Measurements from ENCODE around the gene AADACL4. TPM values are rescaled to one million over a fixed set of nuclear protein-coding genes. Genes with fewer than 3 reads are reported as not detected.
A peak's percentile ranks its signal among the peaks of the same experiment; 100 is the strongest.

Gene AADACL4
- total and polyA plus RNA-seq, 2 experiments from 2014 or later = 0.20 TPM; not detected in 1

DNA sequence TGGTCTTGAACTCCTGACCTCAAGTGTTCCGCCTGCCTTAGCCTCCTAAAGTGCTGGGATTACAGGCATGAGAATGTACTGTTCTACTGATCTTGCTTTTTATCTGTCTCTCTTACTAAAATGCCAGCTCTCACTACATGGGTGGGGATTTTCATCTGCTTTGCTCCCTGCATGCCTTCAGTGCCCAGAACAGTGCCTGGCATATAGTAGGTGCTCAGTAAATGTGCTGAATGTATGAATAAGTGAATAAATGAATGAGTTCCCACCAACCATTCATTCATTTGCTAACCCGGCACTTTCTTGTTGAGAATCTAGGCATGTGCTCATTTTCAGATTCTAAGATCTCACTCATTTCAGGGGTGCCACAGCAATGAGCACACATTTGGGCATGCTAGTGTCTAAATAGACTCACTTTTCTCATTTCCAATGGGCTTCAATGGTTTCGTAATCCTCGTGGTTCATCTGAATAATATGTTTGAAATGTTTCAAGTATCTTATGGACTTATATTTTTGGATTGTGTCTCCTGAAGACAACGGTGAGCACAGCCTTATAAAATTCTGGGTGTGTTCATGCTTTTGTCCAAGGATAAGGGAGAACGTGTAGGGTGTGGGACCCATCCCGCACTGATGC lies 33.5 kb upstream of the AADACL4 start:
- H3K4me1 ChIP-seq (ENCODE audit: insufficient read depth) = peaks cover 39% of the 10 kb centered on the region
- 86% methylated on average over 7 of the region's 7 CpGs for WGBS (ENCODE audit: low lambda C conversion rate, missing lambda C conversion rate)
- no peak for DNase-seq (ENCODE audit: low spot score)
- no peak overlapping the region for H2AFZ ChIP-seq
- no peak overlapping the region for H3K4me2 ChIP-seq
- peaks cover 100% of the 10 kb centered on the region for H3K79me2 ChIP-seq
- H3K27me3 ChIP-seq = no peaks in the 10 kb centered on the region
- no peaks in the 10 kb centered on the region for H3K9me2 ChIP-seq (replicated peaks; ENCODE audit: insufficient read depth)
- H3K36me3 ChIP-seq (replicated peaks; ENCODE audit: insufficient read depth, low read depth) = peaks cover 3% of the 10 kb centered on the region
- peak overlapping the region; percentile 4 for H3K27ac ChIP-seq
- no peak overlapping the region for H3K4me3 ChIP-seq
- peaks cover 10% of the 10 kb centered on the region for H4K20me1 ChIP-seq (ENCODE audit: insufficient read depth, poor library complexity, severe bottlenecking)
- H3K9me3 ChIP-seq (ENCODE audit: low read depth) = no peaks in the 10 kb centered on the region
- TF ChIP-seq CTCF (IDR thresholded peaks at IDR 0.05; ENCODE audit: poor library complexity) (no peak), EZH2 (IDR thresholded peaks at IDR 0.05; ENCODE audit: borderline replicate concordance) (no peak), EZH2phosphoT487 (IDR thresholded peaks at IDR 0.05; ENCODE audit: low read depth, severe bottlenecking, unreplicated experiment) (no peak)

DNA sequence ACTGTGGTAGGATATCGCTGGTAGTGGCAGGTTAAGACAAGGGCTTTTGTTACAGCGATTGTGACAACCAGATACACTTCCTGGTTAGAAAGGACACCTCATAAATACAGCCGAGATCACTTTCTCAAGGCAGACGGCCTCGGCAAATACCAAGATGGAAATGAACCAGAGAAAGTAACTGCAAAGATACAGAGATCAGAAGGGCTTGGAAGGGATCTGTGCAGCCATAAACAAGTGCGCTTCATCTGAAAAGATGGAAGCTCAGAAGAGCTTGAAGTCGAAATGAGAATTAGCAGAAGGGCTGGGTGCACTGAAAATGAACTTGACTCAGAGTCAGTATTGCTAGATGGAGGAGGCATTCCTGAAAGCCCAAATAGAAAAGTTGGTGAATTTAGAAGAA lies 32.9 kb upstream of the AADACL4 start:
- Histone ChIP-seq H3K4me3 (no peak overlapping the region), H4K20me1 (ENCODE audit: insufficient read depth, poor library complexity, severe bottlenecking) (peaks cover 10% of the 10 kb centered on the region), H3K27ac (peak overlapping the region; percentile 4), H3K36me3 (replicated peaks; ENCODE audit: insufficient read depth, low read depth) (peaks cover 3% of the 10 kb centered on the region), H3K9me2 (replicated peaks; ENCODE audit: insufficient read depth) (no peaks in the 10 kb centered on the region), H3K4me1 (ENCODE audit: insufficient read depth) (peaks cover 39% of the 10 kb centered on the region), H3K9me3 (ENCODE audit: low read depth) (no peaks in the 10 kb centered on the region), H3K27me3 (no peaks in the 10 kb centered on the region), H3K79me2 (peaks cover 99% of the 10 kb centered on the region), H2AFZ (no peak overlapping the region), H3K4me2 (no peak overlapping the region)
- DNase-seq (ENCODE audit: low spot score) = no peak
- 67% methylated on average over 7 of the region's 7 CpGs for WGBS (ENCODE audit: low lambda C conversion rate, missing lambda C conversion rate)
- TF ChIP-seq CTCF (IDR thresholded peaks at IDR 0.05; ENCODE audit: poor library complexity) (no peak), EZH2 (IDR thresholded peaks at IDR 0.05; ENCODE audit: borderline replicate concordance) (no peak), EZH2phosphoT487 (IDR thresholded peaks at IDR 0.05; ENCODE audit: low read depth, severe bottlenecking, unreplicated experiment) (no peak)

- Histone ChIP-seq H4K20me1 (ENCODE audit: insufficient read depth, poor library complexity, severe bottlenecking) (peaks cover 10% of the 10 kb centered on the region), H3K9me3 (ENCODE audit: low read depth) (no peaks in the 10 kb centered on the region), H3K27ac (no peak overlapping the region), H3K4me3 (no peak overlapping the region), H3K79me2 (peaks cover 90% of the 10 kb centered on the region), H3K9me2 (replicated peaks; ENCODE audit: insufficient read depth) (no peaks in the 10 kb centered on the region), H3K27me3 (no peaks in the 10 kb centered on the region), H3K36me3 (replicated peaks; ENCODE audit: insufficient read depth, low read depth) (peaks cover 3% of the 10 kb centered on the region), H3K4me1 (ENCODE audit: insufficient read depth) (peaks cover 39% of the 10 kb centered on the region), H3K4me2 (peak overlapping the region; percentile 85), H2AFZ (no peak overlapping the region)
- WGBS (ENCODE audit: low lambda C conversion rate, missing lambda C conversion rate) = 95% methylated on average over 4 of the region's 4 CpGs
- no peak for TF ChIP-seq EZH2 (IDR thresholded peaks at IDR 0.05; ENCODE audit: borderline replicate concordance)
- TF ChIP-seq EZH2phosphoT487 (IDR thresholded peaks at IDR 0.05; ENCODE audit: low read depth, severe bottlenecking, unreplicated experiment) = no peak
- TF ChIP-seq CTCF (IDR thresholded peaks at IDR 0.05; ENCODE audit: poor library complexity) = no peak
- DNase-seq (ENCODE audit: low spot score) = no peak
Measured at GRCh38 chr1:12613180-12613579, 30.7 kb upstream of the AADACL4 start.

Data from hepatocyte (in vitro differentiated cells).